GM21390 (cell line): ENCODE results near the gene PLEKHG5.

Experiments
- ATAC-seq: cut with Tn5 transposase; IDR thresholded peaks from one replicate; pipeline ENCODE4 v1.9.1; 2021; ENCODE audit not compliant: unreplicated experiment

The PLEKHG5 gene

DNA sequence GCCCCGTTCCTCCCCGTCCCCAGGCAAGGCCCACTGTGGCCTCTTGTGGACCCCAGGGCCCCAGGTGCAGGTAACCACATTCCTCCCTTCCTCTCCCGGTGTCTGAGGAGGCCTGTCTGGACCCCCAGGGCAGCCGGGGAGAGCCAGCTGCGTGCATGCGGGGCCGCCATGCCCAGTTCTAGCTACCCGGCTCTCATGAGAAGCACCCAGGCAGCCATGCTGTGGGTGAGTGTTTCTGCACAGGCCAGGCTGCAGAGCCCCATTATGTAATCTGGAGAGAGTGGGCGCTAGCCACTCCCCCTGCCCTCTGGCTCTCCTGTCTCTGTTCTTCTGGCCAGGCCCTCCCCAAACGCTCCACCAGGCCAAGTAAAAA, 18.4 kb upstream of the PLEKHG5 start:
- ATAC-seq = no peak

GRCh38 chr1:6509220-6509918, 17.9 kb upstream of the PLEKHG5 start:
- ATAC-seq = no peak

DNA sequence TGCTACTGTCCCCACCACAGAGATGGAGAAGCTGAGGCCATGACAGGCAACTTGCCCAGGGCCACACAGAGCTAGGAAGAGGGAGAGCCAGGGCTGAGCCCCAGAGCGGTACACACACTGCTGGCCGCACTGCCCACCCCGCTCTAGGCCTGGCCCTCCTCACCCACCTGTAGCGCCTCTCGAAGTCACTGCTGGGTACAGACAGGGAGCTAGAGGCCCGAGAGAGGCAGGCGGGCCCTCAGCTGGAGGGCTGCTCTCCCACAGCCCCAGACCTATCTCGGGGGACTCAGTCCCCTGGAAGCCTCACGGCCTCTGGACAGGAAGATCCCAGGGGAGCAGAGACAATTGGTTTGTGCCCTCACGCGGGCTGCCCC, 17.3 kb upstream of the PLEKHG5 start:
- no peak for ATAC-seq

DNA sequence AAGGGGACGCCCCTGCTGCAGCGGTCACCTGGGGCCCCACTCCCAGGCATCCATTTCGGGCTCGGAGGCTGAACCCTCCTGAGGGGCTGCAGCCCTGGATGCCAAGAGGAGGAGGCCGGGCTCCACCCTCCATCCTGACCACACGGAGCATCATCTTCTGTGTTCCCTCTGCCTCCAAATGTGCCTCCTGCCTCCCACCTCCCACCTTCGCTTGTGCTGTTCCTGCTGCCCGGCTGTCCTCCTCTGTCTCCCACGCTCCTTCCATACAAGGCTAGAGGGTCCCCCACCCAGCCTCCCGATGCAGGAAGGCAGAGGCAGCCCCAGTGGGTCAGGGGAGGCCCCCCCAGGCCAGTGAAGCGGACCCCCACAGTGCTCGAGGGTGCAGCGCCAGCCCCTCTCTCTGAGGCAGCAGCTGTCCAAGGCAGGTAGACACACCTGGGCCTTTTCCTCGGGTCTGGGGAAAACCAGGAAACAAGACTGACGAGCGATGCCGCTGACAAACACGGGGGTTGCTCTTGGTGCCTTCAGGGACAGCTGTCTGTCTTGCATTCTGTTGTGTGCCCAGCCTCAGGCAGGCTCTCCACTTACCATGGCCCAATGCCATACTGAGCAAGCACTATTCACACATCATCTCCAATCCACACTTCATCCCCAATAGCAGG, 16.8 kb upstream of the PLEKHG5 start:
- ATAC-seq = no peak

DNA sequence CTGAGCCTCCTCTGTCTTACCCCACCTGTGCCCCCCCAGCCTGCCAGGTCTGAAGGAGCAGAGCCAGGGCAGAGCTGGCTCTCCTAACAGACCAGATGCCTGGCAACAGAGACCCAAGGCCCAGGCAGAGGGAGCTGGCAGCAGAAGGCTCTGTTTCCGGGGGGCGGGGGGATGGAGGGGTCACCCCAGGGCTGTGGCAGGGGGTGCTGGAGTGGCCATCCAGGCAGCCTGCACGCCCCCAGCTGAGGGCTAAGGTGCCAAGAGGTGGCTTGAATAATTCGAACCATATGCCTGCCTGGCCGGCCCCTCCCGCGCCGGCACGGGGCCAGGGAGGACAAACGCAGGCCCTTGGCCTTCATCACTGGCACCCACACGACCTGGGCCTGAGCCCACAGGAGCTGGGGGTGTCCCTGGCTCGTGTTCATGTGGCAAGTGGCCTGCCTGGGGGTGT, 16.0 kb upstream of the PLEKHG5 start:
- ATAC-seq = no peak

DNA sequence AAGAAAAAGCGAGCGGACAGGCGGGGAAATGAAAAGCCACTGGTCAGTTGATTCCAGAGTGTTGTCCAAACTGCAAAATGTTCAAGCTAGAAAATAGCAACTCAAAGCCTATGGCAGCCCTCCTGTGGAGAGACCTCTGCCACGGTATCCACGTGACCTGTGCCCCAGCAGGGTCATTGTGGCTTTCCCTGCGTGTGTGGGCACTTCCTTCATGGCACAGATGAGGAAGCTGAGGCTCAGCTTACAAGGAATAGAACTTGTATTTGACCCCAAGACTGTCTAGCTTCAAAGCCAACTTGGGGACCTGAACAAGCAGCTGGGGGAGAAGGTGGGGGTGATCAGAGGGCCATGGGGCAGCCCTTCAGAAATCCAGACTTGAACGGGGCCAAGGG, 15.6 kb upstream of the PLEKHG5 start:
- ATAC-seq = no peak

DNA sequence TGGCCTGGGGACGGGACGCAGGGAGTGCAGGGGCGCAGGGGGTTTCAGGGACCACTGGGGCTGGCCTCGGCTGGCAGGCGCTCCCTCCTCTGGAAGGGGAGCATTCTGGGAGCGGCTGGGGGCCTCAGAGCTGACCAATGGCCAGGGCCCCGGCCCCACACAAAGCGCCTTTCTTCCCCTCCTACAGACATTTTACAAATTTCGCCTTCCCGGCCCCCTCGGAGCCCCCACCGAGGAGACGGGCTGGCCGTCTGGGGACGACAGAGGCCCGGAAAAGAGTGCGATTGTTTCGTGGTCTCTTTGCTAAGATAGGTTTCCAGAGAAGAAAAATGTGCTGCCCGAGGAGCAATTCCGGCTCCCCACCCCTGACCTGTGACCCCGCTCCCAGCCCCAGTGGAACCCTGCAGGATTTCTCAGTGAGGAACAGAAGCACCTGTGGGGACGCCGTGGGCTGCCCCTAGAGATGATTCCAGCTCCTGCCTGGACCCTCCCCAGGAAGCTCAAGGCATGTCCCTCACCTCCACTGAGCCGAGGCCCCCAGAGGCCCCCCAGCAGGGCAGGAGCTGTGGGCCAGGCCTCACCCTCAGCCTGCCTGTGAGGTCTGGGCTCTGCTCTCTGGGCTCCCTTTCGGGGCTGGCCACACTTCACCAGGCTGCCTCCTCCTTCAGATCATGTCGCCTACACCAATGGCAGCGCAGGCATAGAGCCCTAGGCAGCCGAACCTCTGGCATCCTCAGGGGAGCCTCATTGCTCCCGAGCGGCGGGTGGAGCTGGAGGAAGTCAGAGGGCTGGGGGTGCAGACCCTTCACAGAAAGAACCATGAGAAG, 15.0 kb upstream of the PLEKHG5 start:
- no peak for ATAC-seq

DNA sequence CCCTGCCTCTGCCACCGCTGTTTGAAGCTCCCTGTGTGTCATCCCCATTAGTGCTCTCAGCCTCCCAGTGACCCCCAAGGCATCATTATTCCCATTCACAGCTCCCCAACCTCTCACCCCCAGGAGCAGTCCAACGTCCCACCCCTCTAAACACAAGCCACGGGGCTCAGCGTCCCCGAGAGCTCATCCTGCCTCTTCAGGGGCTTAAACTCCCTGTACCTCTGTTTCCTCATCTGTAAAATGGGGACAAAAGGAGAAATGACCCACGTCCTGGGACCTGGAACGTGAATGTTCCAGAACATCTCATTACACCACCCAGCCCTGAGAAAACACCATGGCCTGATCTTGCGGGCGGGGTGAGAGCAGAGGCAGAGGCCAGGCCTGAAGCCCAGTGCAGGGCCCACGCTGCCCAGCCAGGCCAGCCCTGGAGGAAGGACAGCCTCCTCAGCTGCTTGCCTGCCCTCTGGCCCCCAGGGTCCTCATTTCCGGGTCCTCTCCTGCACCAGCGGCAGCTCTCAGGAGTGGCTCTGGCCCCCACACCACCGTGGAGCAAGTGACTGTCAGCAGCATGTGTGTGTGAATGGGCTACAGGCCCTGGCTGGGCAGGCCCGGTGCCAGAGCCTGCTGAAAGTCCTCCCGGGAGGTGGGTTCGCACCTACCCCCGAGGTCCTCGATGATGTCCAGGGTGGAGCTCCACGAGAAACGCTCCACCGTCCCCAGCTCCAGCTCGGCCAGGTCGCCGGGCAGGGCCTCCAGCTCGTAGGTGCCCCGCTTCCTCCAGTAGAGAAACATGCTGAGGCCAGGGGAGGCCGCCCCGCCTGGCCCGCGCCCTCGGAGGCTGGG, 14.1 kb upstream of the PLEKHG5 start:
- ATAC-seq = no peak

- no peak for ATAC-seq
These were observed 13.4 kb upstream of the PLEKHG5 start for GRCh38 chr1:6504887-6505286.

GRCh38 chr1:6503884-6504602, 12.6 kb upstream of the PLEKHG5 start:
- ATAC-seq = no peak

GRCh38 chr1:6502000-6502891, 10.8 kb upstream of the PLEKHG5 start:
- no peak for ATAC-seq

DNA sequence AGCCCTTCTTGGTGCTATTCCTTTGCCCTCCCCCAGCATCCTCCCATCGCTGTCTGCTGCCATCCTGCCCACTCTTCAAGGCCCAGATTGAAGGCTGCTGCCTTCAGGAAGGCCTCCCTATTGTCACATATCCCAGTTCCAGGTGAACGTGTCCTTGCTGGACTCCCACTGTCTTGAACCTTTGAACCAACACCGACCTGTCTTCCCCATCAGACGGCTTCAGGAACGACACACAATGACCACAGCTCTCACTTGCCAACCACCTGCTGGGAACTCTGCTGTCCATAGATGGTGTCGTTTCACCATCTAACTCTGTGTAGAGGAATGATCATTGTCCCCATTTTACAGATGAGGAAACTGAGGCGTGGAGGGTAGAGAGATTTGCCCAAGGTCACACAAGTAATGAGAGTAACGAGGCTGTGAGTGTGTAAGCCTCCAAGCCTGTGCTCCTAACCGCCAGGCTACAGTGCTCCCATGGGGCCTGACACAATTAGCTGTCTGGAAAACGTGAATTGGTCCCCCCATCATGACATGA, 9.9 kb upstream of the PLEKHG5 start:
- no peak for ATAC-seq

- ATAC-seq = no peak
These were observed 9.2 kb upstream of the PLEKHG5 start for GRCh38 chr1:6500544-6501278.

DNA sequence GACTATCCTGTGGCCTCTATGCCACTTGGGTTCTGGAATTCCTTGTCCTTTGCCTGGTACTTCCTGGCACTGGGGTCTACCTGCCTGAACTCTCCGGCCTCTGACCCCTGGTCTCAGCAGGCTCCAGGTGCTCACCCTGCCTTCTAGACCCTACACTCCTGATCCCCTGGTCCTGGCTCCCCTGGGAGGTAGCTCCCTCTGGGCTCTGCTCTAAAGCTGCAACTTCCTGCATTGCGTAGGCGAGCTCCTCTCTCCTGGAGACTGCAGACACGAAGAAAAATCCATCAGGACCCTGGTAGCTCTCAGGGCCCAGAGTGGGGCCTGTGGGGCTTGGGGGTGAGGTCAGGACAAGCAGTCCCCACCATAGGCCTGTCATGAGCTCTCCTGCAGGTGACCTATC, 7.8 kb upstream of the PLEKHG5 start:
- no peak for ATAC-seq

GRCh38 chr1:6498576-6499111, 7.2 kb upstream of the PLEKHG5 start:
- ATAC-seq = no peak

GRCh38 chr1:6497867-6498575, 6.6 kb upstream of the PLEKHG5 start:
- ATAC-seq = no peak

DNA sequence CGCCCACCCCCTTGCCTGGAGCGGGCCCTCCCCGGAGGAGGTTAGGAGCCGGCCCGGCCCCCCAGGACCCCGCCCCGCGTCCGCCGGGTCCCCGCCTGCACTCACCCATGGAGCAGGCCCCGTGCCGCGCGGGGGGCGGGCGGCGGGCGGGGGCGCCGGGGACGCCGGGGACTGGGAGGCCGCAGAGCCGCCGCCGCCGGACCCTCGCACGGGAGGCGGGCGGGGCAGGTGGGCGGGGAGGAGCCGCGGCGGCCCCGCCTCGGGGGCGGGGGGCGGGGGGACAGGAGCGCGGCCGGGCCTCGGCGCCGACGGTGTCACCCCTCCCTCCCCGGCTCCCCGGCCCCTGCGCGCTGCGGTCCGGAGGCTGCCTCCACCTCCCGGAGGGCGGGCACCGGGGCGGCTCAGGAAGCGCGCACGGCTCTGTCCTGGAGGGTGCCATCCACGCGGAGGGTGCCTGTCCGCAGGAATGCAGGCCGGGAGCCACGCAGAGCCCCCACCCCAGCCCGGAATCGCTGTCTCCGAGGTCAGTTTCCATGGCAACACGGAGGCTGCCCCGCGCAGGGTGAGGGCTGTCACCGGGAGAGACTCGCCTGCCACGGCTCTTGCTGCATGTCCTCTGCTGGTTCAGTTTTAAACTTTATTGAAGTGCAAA, 5.9 kb upstream of the PLEKHG5 start:
- ATAC-seq = no peak
